ENCODE measurements around the gene BICDL2.

Gene BICDL2

DNA sequence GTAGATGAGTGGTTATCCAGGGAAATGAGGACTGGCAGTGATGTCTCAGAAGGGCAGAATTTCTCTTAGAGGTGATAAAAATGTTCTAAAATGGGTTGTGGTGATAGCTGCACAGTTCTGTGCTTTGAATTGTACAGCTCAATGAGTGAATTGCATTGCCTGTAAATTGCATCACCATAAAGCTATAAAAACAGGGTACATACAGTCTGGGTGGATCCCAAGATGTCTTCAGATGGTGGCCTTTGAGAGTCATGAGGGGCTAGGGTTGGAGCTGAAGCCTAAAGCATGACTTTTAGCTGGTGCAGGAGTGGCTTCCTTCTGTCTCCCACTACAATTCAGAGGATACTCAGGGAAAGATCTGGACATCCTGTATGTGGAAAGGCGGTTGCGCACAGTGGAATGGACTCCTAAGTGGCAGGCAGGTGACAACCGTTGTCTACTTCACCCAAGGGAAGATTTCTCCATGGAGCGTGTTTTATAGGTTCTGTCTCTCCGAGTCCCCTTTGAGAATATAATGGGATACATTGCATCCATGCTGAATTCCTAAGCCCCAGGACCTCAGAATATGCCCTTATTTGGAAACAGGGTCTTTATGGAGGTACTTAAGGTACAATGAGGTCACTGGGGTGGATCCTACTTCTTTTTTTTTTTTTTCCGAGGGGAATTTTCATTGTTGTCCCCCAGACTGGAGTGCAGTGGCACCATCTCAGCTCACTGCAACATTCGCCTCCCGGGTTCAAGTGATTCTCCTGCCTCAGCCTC lies 27.1 kb upstream of the BICDL2 start:
- Histone ChIP-seq H3K4me2 (ENCODE audit: low read length) (no peak overlapping the region), H3K79me2 (no peaks in the 10 kb centered on the region), H3K9me3 (ENCODE audit: control insufficient read depth, low read length) (no peaks in the 10 kb centered on the region), H3K36me3 (ENCODE audit: control insufficient read depth, insufficient read depth, low read length) (no peaks in the 10 kb centered on the region), H3K27me3 (ENCODE audit: control insufficient read depth, insufficient read depth, low read length) (no peaks in the 10 kb centered on the region), H3K27ac (no peak overlapping the region), H3K4me3 (ENCODE audit: low read depth, low read length) (no peak overlapping the region), H2AFZ (no peak overlapping the region), H3K4me1 (no peaks in the 10 kb centered on the region), H3K9ac (no peak overlapping the region)
- TF ChIP-seq, protein P1, sequence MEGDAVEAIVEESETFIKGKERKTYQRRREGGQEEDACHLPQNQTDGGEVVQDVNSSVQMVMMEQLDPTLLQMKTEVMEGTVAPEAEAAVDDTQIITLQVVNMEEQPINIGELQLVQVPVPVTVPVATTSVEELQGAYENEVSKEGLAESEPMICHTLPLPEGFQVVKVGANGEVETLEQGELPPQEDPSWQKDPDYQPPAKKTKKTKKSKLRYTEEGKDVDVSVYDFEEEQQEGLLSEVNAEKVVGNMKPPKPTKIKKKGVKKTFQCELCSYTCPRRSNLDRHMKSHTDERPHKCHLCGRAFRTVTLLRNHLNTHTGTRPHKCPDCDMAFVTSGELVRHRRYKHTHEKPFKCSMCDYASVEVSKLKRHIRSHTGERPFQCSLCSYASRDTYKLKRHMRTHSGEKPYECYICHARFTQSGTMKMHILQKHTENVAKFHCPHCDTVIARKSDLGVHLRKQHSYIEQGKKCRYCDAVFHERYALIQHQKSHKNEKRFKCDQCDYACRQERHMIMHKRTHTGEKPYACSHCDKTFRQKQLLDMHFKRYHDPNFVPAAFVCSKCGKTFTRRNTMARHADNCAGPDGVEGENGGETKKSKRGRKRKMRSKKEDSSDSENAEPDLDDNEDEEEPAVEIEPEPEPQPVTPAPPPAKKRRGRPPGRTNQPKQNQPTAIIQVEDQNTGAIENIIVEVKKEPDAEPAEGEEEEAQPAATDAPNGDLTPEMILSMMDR (IDR thresholded peaks at IDR 0.05) = no peak

GRCh38 chr16:3062553-3062952 lies 25.8 kb upstream of the BICDL2 start:
- H3K27ac ChIP-seq = no peak overlapping the region
- H3K4me2 ChIP-seq (ENCODE audit: low read length) = no peak overlapping the region
- no peaks in the 10 kb centered on the region for H3K4me1 ChIP-seq
- no peaks in the 10 kb centered on the region for H3K27me3 ChIP-seq (ENCODE audit: control insufficient read depth, insufficient read depth, low read length)
- H3K9ac ChIP-seq = no peak overlapping the region
- H3K4me3 ChIP-seq (ENCODE audit: low read depth, low read length) = no peak overlapping the region
- H3K79me2 ChIP-seq = no peaks in the 10 kb centered on the region
- no peak overlapping the region for H2AFZ ChIP-seq
- H3K9me3 ChIP-seq (ENCODE audit: control insufficient read depth, low read length) = no peaks in the 10 kb centered on the region
- TF ChIP-seq, protein P1 (IDR thresholded peaks at IDR 0.05) = no peak
- H3K36me3 ChIP-seq (ENCODE audit: control insufficient read depth, insufficient read depth, low read length) = no peaks in the 10 kb centered on the region

DNA sequence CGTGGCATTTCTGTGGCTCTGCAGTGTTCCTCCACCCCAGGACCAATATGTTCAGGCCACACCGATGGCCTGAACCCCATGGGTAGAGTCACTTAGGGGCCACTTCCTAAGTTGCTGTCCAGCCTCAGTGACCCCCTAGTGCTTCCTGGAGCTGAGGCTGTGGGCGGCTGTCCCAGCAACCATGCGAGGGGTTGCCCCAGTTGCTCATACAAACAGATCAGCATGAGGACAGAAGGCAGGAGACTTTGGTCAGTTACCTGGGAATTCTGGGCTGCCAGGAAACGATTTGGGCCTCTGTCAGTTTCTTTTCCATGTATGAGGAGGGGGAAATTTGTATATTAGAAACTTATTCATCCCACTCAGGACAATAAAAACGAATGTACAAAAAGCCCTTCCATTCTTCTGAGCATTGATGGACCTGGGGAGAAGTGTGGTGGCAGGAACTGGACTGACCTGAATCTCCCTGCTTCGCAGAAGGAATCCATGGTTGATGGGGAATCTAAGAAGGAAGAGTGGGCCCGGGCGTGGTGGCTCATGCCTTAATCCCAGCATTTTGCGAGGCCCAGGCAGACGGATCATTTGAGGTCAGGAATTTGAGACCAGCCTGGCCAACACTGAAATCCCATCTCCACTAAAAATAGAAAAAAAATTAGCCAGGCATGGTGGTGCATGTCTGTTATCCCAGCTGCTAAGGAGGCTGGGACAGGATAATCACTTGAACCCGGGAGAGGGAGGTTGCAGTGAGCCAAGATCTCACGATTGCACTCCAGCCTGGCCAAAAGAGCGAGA lies 23.8 kb upstream of the BICDL2 start:
- H3K27ac ChIP-seq = no peak overlapping the region

DNA sequence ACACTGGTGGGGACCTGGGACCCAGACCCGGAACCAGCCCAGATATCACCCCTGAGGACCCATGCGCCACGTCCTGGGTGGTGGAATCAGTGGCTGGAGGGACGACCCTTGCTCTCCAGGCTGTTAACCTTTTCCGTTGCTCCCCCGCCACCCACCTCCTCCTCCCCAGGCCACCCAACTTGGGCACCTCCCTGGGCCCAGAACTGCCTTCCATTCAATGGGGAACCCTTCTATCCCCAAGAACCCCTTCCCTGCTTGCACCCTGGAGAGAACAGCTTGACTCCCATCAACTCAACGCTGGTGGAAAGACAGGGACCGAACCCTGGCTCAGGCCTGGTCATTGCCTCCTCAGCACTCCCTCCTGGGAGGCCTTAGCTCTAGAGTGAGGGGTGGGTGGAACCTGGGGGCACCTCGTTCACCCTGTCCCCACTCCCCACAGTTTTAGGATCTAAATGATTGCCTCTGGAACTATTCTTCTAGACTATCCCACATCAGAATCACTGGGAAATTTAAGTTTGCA lies 23.0 kb upstream of the BICDL2 start:
- Histone ChIP-seq H3K27me3 (ENCODE audit: control insufficient read depth, insufficient read depth, low read length) (no peaks in the 10 kb centered on the region), H3K27ac (peak overlapping the region; percentile 71), H3K9ac (peak overlapping the region; percentile 25), H3K9me3 (ENCODE audit: control insufficient read depth, low read length) (no peaks in the 10 kb centered on the region), H3K4me1 (no peaks in the 10 kb centered on the region), H3K4me3 (ENCODE audit: low read depth, low read length) (peak overlapping the region; percentile 99), H3K36me3 (ENCODE audit: control insufficient read depth, insufficient read depth, low read length) (no peaks in the 10 kb centered on the region), H3K79me2 (no peaks in the 10 kb centered on the region), H2AFZ (peak overlapping the region; percentile 93), H3K4me2 (ENCODE audit: low read length) (peak overlapping the region; percentile 99)
- TF ChIP-seq, protein P1 (IDR thresholded peaks at IDR 0.05) = no peak

More for the DNA sequence above, 23.8 kb upstream of the BICDL2 start:
- H2AFZ ChIP-seq = no peak overlapping the region
- H3K9me3 ChIP-seq (ENCODE audit: control insufficient read depth, low read length) = no peaks in the 10 kb centered on the region
- no peaks in the 10 kb centered on the region for H3K79me2 ChIP-seq
- no peaks in the 10 kb centered on the region for H3K27me3 ChIP-seq (ENCODE audit: control insufficient read depth, insufficient read depth, low read length)
- H3K4me2 ChIP-seq (ENCODE audit: low read length) = no peak overlapping the region
- H3K9ac ChIP-seq = no peak overlapping the region
- H3K4me3 ChIP-seq (ENCODE audit: low read depth, low read length) = peak overlapping the region; percentile 99
- H3K4me1 ChIP-seq = no peaks in the 10 kb centered on the region
- TF ChIP-seq, protein P1 (IDR thresholded peaks at IDR 0.05) = no peak
- no peaks in the 10 kb centered on the region for H3K36me3 ChIP-seq (ENCODE audit: control insufficient read depth, insufficient read depth, low read length)

All from parathyroid adenoma (tissue), 2 donors.